Esophagus muscularis mucosa (tissue), 4 donors: ENCODE results near the gene MERTK. TPM values are rescaled to one million over a fixed set of nuclear protein-coding genes. Genes with fewer than 3 reads are reported as not detected.
"Not testable (repeated sequence)": the region's sequence is repeated elsewhere in the genome, so short reads cannot be mapped to it uniquely, and the experiment has no call there.

Experiments used
- DNase-seq: peaks from one replicate; pipeline ENCODE4 v3.0.0-alpha.2; 2017; ENCODE audit errors: extremely low spot score
- H3K27ac ChIP-seq, 4 donors: fragments of 200-600 bp; sonication (generic); replicated peaks in 1 of 4; 1 replicate in 3 of 4; 2 replicates in 1 of 4; pipeline ENCODE4 v1.5.1; 2016 to 2019; ENCODE audit warnings: mild to moderate bottlenecking in 1 of 4
- H3K27me3 ChIP-seq, 4 donors: fragments of 200-600 bp; sonication (generic); one replicate each; pipeline versions ENCODE4 v1.5.1 to v1.6.0; 2016 to 2019
- H3K36me3 ChIP-seq, 4 donors: fragments of 200-600 bp; sonication (generic); one replicate each; pipeline ENCODE4 v1.5.1; 2016 to 2019
- H3K4me1 ChIP-seq, 4 donors: fragments of 200-600 bp; sonication (generic); one replicate each; pipeline ENCODE4 v1.5.1; 2016 to 2019
- H3K4me3 ChIP-seq, 4 donors: fragments of 200-600 bp; sonication (generic); 1 replicate in 2 of 4; 2 replicates in 2 of 4; pipeline ENCODE4 v1.5.1; 2016 to 2019; ENCODE audit warnings: mild to moderate bottlenecking in 4 of 4, moderate library complexity in 1 of 4
- H3K9me3 ChIP-seq, 4 donors: fragments of 200-600 bp; sonication (generic); 1 replicate in 3 of 4; 2 replicates in 1 of 4; pipeline ENCODE4 v1.5.1; 2016 to 2019
- EP300 ChIP-seq: sonication (generic); formaldehyde crosslinking; IDR thresholded peaks from one replicate; pipeline ENCODE4 v1.6.1; 2017; ENCODE audit warnings: antibody characterized with exemption
- POLR2A ChIP-seq: fragments of 450-650 bp; IDR thresholded peaks from one replicate; pipeline ENCODE4 v1.6.1; 2017; ENCODE audit warnings: antibody characterized with exemption, moderate library complexity, mild to moderate bottlenecking, low read depth
- POLR2AphosphoS5 ChIP-seq, 2 donors: sonication (generic); formaldehyde crosslinking; IDR thresholded peaks; one replicate each; pipeline ENCODE4 v1.6.1; 2017; ENCODE audit warnings: antibody characterized with exemption in 2 of 2
- WGBS: methylation state at CpG from one replicate; pipeline ENCODE4 v1.1.5; 2018; 5-methylcytosine and 5-hydroxymethylcytosine counted together
- intact Hi-C: fragments of 100-400 bp; cut with DNase I; formaldehyde crosslinking; loops from one replicate; pipeline ENCODE4 v1.15.1; 2023
- total RNA-seq, 4 donors: library from RNA; depleted of rRNA; stranded (reverse); fragments of >200 nt; gene quantifications; one replicate each; pipeline versions ENCODE4 v1.1.0 to v1.2.1, GENCODE V29; 2016
- TF ChIP-seq, protein P1 (sequence below), 3 experiments: fragments of 200-600 bp in 2 of 3; fragments of 450-650 bp in 1 of 3; sonication (generic) in 2 of 3; IDR thresholded peaks; one replicate each; pipeline ENCODE4 v1.5.1; 2017 to 2019; ENCODE audit warnings: antibody characterized with exemption in 3 of 3, mild to moderate bottlenecking in 2 of 3, moderate library complexity in 1 of 3

Gene MERTK
- total RNA-seq, 4 donors from 2014 or later = 19.9 to 31.0 (median 22.3) TPM

DNA sequence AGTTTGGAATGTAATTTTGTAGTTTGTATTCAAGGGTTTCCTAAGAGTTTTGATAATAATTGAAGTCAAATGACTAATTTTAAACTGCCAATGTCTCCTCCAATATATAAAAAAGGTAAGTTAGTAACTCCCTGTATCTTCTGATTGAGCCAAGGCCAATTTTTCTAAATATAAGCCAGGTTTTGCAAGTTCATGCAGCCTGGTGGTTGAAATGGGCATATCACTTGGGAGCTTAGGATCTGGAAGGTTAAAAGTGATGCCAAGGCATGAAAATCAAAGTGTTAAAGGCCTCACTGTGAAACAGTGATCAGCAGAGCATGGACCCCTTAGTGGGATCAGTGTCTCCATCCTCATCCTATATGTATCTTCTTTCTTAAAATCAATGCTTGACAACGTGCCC lies 60.5 kb downstream of the MERTK start:
- no peak for DNase-seq
- intact Hi-C loops = no loop called here
- H3K4me3 ChIP-seq = no peak overlapping the region
- H3K9me3 ChIP-seq = no peaks in the 10 kb centered on the region
- TF ChIP-seq, protein P1, sequence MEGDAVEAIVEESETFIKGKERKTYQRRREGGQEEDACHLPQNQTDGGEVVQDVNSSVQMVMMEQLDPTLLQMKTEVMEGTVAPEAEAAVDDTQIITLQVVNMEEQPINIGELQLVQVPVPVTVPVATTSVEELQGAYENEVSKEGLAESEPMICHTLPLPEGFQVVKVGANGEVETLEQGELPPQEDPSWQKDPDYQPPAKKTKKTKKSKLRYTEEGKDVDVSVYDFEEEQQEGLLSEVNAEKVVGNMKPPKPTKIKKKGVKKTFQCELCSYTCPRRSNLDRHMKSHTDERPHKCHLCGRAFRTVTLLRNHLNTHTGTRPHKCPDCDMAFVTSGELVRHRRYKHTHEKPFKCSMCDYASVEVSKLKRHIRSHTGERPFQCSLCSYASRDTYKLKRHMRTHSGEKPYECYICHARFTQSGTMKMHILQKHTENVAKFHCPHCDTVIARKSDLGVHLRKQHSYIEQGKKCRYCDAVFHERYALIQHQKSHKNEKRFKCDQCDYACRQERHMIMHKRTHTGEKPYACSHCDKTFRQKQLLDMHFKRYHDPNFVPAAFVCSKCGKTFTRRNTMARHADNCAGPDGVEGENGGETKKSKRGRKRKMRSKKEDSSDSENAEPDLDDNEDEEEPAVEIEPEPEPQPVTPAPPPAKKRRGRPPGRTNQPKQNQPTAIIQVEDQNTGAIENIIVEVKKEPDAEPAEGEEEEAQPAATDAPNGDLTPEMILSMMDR (IDR thresholded peaks at IDR 0.05) = peak in 1 of 3 experiments; percentile 12
- no peak for TF ChIP-seq EP300
- TF ChIP-seq POLR2AphosphoS5 (IDR thresholded peaks at IDR 0.05) = no peak
- TF ChIP-seq POLR2A = no peak
- H3K27ac ChIP-seq = peak overlapping the region; percentile 43 to 65 (median 52)
- H3K27me3 ChIP-seq = no peaks in the 10 kb centered on the region
- 79% methylated on average over 1 of the region's 1 CpG for WGBS
- H3K36me3 ChIP-seq = peaks cover 0 to 3% (median under 1%) of the 10 kb centered on the region in 4 donors
- H3K4me1 ChIP-seq = peaks cover 8 to 33% (median 13%) of the 10 kb centered on the region in 4 donors

DNA sequence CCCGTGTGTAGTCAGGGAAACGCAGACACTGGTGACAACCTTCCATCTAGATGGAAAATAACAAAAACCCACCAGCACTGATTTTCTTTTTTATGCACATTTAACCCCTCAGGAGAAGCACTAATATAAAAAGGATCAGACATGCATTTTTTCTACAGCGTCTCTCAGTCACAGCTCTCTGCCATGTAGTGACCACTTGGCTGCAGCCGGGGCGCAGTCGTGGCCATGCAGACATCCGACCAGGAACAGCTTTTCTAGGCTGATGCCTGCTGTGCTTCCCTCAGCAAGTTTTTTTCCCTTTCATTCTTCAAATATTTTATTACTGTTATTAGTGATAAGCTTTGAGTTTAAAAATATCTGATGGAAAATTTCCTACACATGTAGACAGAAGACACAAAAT lies 63.3 kb downstream of the MERTK start:
- no peak overlapping the region for H3K27ac ChIP-seq
- H3K9me3 ChIP-seq = no peaks in the 10 kb centered on the region
- no peak overlapping the region for H3K4me3 ChIP-seq
- WGBS = 86% methylated on average over 7 of the region's 7 CpGs
- TF ChIP-seq POLR2A (no peak), EP300 (no peak), POLR2AphosphoS5 (IDR thresholded peaks at IDR 0.05) (no peak)
- TF ChIP-seq, protein P1 (IDR thresholded peaks at IDR 0.05) = no peak
- peaks cover 0 to 13% (median 0%) of the 10 kb centered on the region in 4 donors for H3K36me3 ChIP-seq
- H3K4me1 ChIP-seq = peaks cover 3 to 26% (median 12%) of the 10 kb centered on the region in 4 donors
- H3K27me3 ChIP-seq = no peaks in the 10 kb centered on the region
- DNase-seq = no peak
- intact Hi-C loops = no loop called here

DNA sequence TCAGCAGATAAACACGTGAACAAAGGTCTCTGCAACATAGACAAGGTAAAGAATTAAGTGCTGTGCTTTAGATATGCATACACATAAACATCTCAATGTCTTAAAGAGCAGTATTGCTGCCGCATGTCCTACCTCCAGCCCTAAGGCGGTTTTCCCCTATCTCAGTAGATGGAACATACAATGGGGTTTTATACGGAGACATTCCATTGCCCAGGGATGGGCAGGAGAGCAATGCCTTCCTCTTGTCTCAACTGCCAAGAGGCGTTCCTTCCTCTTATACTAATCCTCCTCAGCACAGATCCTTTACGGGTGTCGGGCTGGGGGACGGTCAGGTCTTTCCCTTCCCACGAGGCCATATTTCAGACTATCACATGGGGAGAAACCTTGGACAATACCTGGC lies 64.7 kb downstream of the MERTK start:
- intact Hi-C loops, H3K27ac ChIP-seq, H3K4me3 ChIP-seq, H3K27me3 ChIP-seq, DNase-seq, H3K9me3 ChIP-seq: not testable (repeated sequence)
- Histone ChIP-seq H3K4me1 (peaks cover 3 to 18% (median 10%) of the 10 kb centered on the region in 4 donors), H3K36me3 (peaks cover 0 to 24% (median 3%) of the 10 kb centered on the region in 4 donors)
- 83% methylated on average over 7 of the region's 9 CpGs for WGBS

DNA sequence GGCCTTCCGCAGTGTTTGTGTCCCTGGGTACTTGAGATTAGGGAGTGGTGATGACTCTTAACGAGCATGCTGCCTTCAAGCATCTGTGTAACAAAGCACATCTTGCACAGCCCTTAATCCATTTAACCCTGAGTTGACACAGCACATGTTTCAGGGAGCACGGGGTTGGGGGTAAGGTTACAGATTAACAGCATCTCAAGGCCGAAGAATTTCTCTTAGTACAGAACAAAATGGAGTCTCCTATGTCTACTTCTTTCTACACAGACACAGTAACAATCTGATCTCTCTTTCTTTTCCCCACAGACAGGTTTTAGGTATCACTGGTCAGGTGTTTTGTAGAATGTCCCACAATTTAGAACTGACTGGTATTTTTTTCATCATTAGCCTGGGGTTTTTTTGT lies 65.1 kb downstream of the MERTK start:
- H3K4me3 ChIP-seq, H3K9me3 ChIP-seq, DNase-seq, intact Hi-C loops, H3K27ac ChIP-seq, H3K27me3 ChIP-seq: not testable (repeated sequence)
- Histone ChIP-seq H3K36me3 (peaks cover 0 to 28% (median 7%) of the 10 kb centered on the region in 4 donors), H3K4me1 (peaks cover under 1 to 14% (median 8%) of the 10 kb centered on the region in 4 donors)
- 92% methylated on average over 4 of the region's 4 CpGs for WGBS

DNA sequence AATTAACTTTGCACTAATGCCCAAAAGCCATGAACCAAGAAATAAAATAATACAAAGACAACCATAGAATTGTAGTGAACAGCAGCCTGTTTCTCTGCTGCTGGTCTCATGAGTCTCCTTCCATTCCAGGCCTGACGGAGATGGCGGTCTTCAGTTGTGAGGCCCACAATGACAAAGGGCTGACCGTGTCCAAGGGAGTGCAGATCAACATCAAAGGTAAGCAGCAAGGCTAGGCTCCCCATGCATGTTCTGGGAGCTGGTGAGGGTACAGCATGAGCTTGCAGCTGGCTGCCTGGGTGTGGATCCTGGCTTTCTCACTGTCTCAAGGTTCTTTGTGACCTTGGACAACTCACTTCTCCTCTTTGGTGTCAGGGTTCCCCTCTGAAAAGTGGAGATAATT lies 66.7 kb downstream of the MERTK start:
- intact Hi-C loops = no loop called here
- no peak overlapping the region for H3K27ac ChIP-seq

More for the DNA sequence above, 66.7 kb downstream of the MERTK start:
- DNase-seq = no peak
- Histone ChIP-seq H3K9me3 (no peaks in the 10 kb centered on the region), H3K36me3 (peaks cover 0 to 36% (median 16%) of the 10 kb centered on the region in 4 donors), H3K4me1 (peaks cover 0 to 10% (median 5%) of the 10 kb centered on the region in 4 donors), H3K4me3 (no peak overlapping the region), H3K27me3 (no peaks in the 10 kb centered on the region)
- WGBS = 95% methylated on average over 3 of the region's 3 CpGs
- no peak for TF ChIP-seq POLR2A
- TF ChIP-seq POLR2AphosphoS5 (IDR thresholded peaks at IDR 0.05) = no peak
- TF ChIP-seq, protein P1 (IDR thresholded peaks at IDR 0.05) = no peak
- no peak for TF ChIP-seq EP300
